ENCODE measurements around the gene KHNYN. TPM values are rescaled to one million over a fixed set of nuclear protein-coding genes. Genes with fewer than 3 reads are reported as not detected.

The KHNYN gene
- total and polyA plus RNA-seq, 2 of the 8 experiments (the other 6 are each of a cell fraction or from before 2014, with no cell fraction given), result 7.6 to 22.3 TPM

GRCh38 chr14:24408764-24409163, 21.0 kb upstream of the KHNYN start:
- H3K9me3 ChIP-seq (ENCODE audit: insufficient read depth in 2 of 2, low read depth in 1 of 2, low read length in 1 of 2), result no peaks in the 10 kb centered on the region
- no peak overlapping the region for H2BK15ac ChIP-seq (ENCODE audit: low read length)
- H2BK120ac ChIP-seq (replicated peaks; ENCODE audit: low read depth, low read length), result no peak overlapping the region
- FAIRE-seq (no peak), DNase-seq (ENCODE audit: low read depth in 1 of 2, low spot score in 2 of 2) (no peak)
- no peak overlapping the region for H3K4ac ChIP-seq (replicated peaks; ENCODE audit: insufficient read length, low read depth, low read length)
- no peak overlapping the region for H3K4me3 ChIP-seq (ENCODE audit: extremely low read depth in 1 of 4, insufficient read depth in 2 of 4, low read depth in 3 of 4, low read length in 4 of 4)
- H4K8ac ChIP-seq (ENCODE audit: extremely low read depth, insufficient read depth, low read length), result no peak overlapping the region
- no peak overlapping the region for H2AFZ ChIP-seq (ENCODE audit: low read length)
- H3K23me2 ChIP-seq (ENCODE audit: low read depth, low read length), result peaks cover 2% of the 10 kb centered on the region; the same call in 1 of the 2 replicates
- no peak overlapping the region for H2BK20ac ChIP-seq (ENCODE audit: low read length)
- H3K9ac ChIP-seq (replicated peaks in 1 of 4; ENCODE audit: extremely low read depth in 1 of 4, low read depth in 3 of 4, low read length in 3 of 4), result no peak overlapping the region
- CTCF ChIA-PET (ENCODE audit: partially characterized antibody), result interaction anchor here (0.7 to 9.6 kb wide), 21 partner anchors 7 to 167 kb away, joined by 3 to 101 read pairs (median 5); partner anchors contain the start of genes ADCY4, CBLN3, CIDEB and KHNYN
- no peak overlapping the region for H3K27ac ChIP-seq (ENCODE audit: low read depth, low read length)
- peaks cover 0 to 2% of the 10 kb centered on the region in 2 experiments for H4K20me1 ChIP-seq (replicated peaks in 1 of 2; ENCODE audit: control insufficient read depth in 1 of 2, insufficient read depth in 2 of 2, low read length in 2 of 2)
- no peak overlapping the region for H3K4me2 ChIP-seq (ENCODE audit: insufficient read depth in 1 of 2, low read depth in 2 of 2, low read length in 2 of 2)
- TF ChIP-seq TBP (IDR thresholded peaks at IDR 0.05; ENCODE audit: low read depth, low read length) (no peak), MAFK (IDR thresholded peaks at IDR 0.05; ENCODE audit: low read depth, low read length) (no peak), POLR2A (IDR thresholded peaks at IDR 0.05; ENCODE audit: control extremely low read depth in 1 of 2, low read depth in 2 of 2, low read length in 2 of 2) (no peak), BRCA1 (IDR thresholded peaks at IDR 0.05; ENCODE audit: low read depth, low read length) (no peak)
- POLR2A ChIA-PET (ENCODE audit: partially characterized antibody), result interaction anchor here (0.9 to 5.0 kb wide), 6 partner anchors 9 to 78 kb away, joined by 3 to 25 read pairs (median 4); partner anchors contain the start of genes CBLN3 and KHNYN
- no peak overlapping the region for H3K56ac ChIP-seq (replicated peaks; ENCODE audit: insufficient read length, low read depth, low read length)
- peaks cover 3% of the 10 kb centered on the region; the same call in 1 of the 2 replicates for H3K79me1 ChIP-seq (ENCODE audit: low read depth, low read length)
- H3K27me3 ChIP-seq (replicated peaks in 1 of 4; ENCODE audit: control insufficient read depth in 3 of 4, extremely low read depth in 1 of 4, insufficient read depth in 3 of 4, low read length in 3 of 4), result 0 out of 7 replicates have a peak, but pooled peaks cover 0 to 2% (median 0%) of the 10 kb centered on the region in 4 experiments
- no peak overlapping the region for H4K5ac ChIP-seq (ENCODE audit: insufficient read length, low read depth, low read length)
- no peak overlapping the region for H2BK5ac ChIP-seq (ENCODE audit: low read depth, low read length)
- H3K36me3 ChIP-seq (ENCODE audit: control insufficient read depth in 2 of 4, insufficient read depth in 4 of 4, low read length in 3 of 4), result peaks cover 0 to 2% (median 1%) of the 10 kb centered on the region in 4 experiments; a peak in 5 of 8 replicates
- H3K18ac ChIP-seq (ENCODE audit: extremely low read depth, low read length), result no peak overlapping the region
- no peak overlapping the region for H2AK5ac ChIP-seq (ENCODE audit: low read depth, low read length)
- no peaks in the 10 kb centered on the region for H3K4me1 ChIP-seq (replicated peaks in 1 of 4; ENCODE audit: control insufficient read depth in 3 of 4, insufficient read depth in 4 of 4, low read length in 3 of 4)
- no peak overlapping the region for H3K14ac ChIP-seq (ENCODE audit: insufficient read length)
- H4K91ac ChIP-seq (replicated peaks; ENCODE audit: insufficient read length, low read length), result no peak overlapping the region
- no peak overlapping the region for H3K23ac ChIP-seq (ENCODE audit: insufficient read length)
- H3K79me2 ChIP-seq (ENCODE audit: control insufficient read depth in 1 of 2, insufficient read depth in 2 of 2, low read length in 2 of 2), result no peaks in the 10 kb centered on the region
- WGBS, 2 experiments (ENCODE audit: extremely low coverage in 1 of 2, insufficient coverage in 1 of 2, insufficient read length in 1 of 2, insufficient replicate concordance in 2 of 2, low coverage in 1 of 2, low lambda C conversion rate in 2 of 2, missing lambda C conversion rate in 1 of 2), result 95% methylated on average over 3 of the region's 3 CpGs; no CpG with 5 or more reads in 1 of the 2 experiments
- H2BK12ac ChIP-seq (ENCODE audit: low read depth, low read length), result no peak overlapping the region
